UCSD-AML1 (cell line): Measurements from ENCODE around the gene SUPT16H.

ENCODE experiments used
- DNase-seq: peaks from one replicate; lab custom pipeline; 2025; ENCODE audit not compliant: unreplicated experiment; lab: John Stamatoyannopoulos, UW

Gene SUPT16H

GRCh38 chr14:21369949-21370679 lies 13.7 kb downstream of the SUPT16H start:
- no peak for DNase-seq

GRCh38 chr14:21367582-21368144 lies 16.2 kb downstream of the SUPT16H start:
- DNase-seq: no peak

GRCh38 chr14:21356511-21356910 lies 27.3 kb downstream of the SUPT16H start:
- no peak for DNase-seq

GRCh38 chr14:21352587-21352986 lies 31.2 kb downstream of the SUPT16H start:
- DNase-seq: peak; percentile 16

GRCh38 chr14:21350539-21350938 lies 33.3 kb downstream of the SUPT16H start:
- no peak for DNase-seq

- no peak for DNase-seq
Observed at GRCh38 chr14:21347201-21347600, 36.6 kb downstream of the SUPT16H start.

GRCh38 chr14:21346532-21347135 lies 37.2 kb downstream of the SUPT16H start:
- no peak for DNase-seq

GRCh38 chr14:21343035-21343794 lies 40.6 kb downstream of the SUPT16H start:
- no peak for DNase-seq

- no peak for DNase-seq
Observed at GRCh38 chr14:21334202-21334906, 49.5 kb downstream of the SUPT16H start.

- DNase-seq: no peak
Observed at GRCh38 chr14:21332950-21333349, 50.9 kb downstream of the SUPT16H start.

GRCh38 chr14:21326972-21327371 lies 56.8 kb downstream of the SUPT16H start:
- no peak for DNase-seq

- DNase-seq: no peak
Observed at GRCh38 chr14:21322716-21323115, 61.1 kb downstream of the SUPT16H start.

GRCh38 chr14:21320913-21321312 lies 62.9 kb downstream of the SUPT16H start:
- DNase-seq: no peak

- DNase-seq: no peak
Observed at GRCh38 chr14:21317398-21317797, 66.4 kb downstream of the SUPT16H start.

GRCh38 chr14:21313512-21313911 lies 70.3 kb downstream of the SUPT16H start:
- DNase-seq: no peak

- DNase-seq: no peak
Observed at GRCh38 chr14:21311614-21312013, 72.2 kb downstream of the SUPT16H start.

GRCh38 chr14:21309956-21310355 lies 73.9 kb downstream of the SUPT16H start:
- DNase-seq: no peak

- DNase-seq: no peak
Observed at GRCh38 chr14:21309238-21309636, 74.6 kb downstream of the SUPT16H start.

- peak; percentile 26 for DNase-seq
Observed at GRCh38 chr14:21308479-21309237, 75.2 kb downstream of the SUPT16H start.

- DNase-seq: no peak
Observed at GRCh38 chr14:21308132-21308478, 75.7 kb downstream of the SUPT16H start.
